Subcutaneous adipose tissue (tissue), 4 donors: ENCODE measurements around the gene SSTR5. TPM values are rescaled to one million over a fixed set of nuclear protein-coding genes. Genes with fewer than 3 reads are reported as not detected.

Source experiments
- total RNA-seq, 4 donors: library from RNA; depleted of rRNA; stranded (reverse); fragments of >200 nt; gene quantifications; one replicate each; pipeline ENCODE4 v1.1.0, GENCODE V29; 2016
- TF ChIP-seq, protein P1 (sequence below): fragments of 450-650 bp; IDR thresholded peaks from one replicate; pipeline ENCODE4 v1.5.1; 2016; ENCODE audit warnings: low read depth, mild to moderate bottlenecking, control low read depth, antibody characterized with exemption, moderate library complexity

The SSTR5 gene
- total RNA-seq, 4 donors from 2014 or later = not detected

DNA sequence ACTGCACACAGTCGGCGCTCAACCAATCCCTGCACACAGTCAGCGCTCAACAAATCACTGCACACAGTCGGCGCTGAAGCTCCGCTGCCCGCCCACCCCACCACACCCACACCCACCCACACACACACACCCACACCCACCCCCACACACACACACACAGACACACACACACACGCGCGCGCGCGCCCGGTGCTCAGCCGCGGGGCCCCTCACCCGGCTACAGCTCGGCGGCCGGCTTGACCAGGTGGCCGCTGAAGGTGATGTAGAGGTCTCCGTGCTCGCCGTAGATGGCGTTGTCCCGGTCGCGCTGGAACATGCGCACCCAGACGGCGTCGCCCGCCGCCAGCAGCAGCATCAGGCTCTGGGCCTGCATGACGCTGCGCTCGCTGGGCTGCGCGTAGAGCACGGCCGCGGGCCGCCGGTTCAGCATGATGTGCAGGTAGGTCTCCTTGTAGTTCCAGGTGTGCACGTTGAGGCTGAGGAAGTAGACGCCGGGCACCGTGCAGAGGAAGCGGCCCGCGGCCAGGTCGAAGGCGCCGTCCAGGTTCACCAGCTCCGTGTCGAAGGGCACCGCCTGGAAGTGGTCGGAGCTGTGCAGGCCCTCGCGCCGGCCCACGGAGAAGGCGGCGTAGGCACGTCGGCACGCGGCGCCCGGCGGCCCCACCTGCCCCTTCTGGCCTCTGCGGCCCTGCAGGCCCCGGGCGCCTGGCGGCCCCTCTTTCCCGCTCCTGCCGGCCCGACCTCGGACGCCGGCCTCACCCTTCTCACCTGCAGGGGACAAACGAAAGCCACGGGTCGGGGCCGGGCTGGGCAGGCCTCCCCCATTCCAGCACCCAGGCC lies 21.0 kb downstream of the SSTR5 start:
- TF ChIP-seq, protein P1, sequence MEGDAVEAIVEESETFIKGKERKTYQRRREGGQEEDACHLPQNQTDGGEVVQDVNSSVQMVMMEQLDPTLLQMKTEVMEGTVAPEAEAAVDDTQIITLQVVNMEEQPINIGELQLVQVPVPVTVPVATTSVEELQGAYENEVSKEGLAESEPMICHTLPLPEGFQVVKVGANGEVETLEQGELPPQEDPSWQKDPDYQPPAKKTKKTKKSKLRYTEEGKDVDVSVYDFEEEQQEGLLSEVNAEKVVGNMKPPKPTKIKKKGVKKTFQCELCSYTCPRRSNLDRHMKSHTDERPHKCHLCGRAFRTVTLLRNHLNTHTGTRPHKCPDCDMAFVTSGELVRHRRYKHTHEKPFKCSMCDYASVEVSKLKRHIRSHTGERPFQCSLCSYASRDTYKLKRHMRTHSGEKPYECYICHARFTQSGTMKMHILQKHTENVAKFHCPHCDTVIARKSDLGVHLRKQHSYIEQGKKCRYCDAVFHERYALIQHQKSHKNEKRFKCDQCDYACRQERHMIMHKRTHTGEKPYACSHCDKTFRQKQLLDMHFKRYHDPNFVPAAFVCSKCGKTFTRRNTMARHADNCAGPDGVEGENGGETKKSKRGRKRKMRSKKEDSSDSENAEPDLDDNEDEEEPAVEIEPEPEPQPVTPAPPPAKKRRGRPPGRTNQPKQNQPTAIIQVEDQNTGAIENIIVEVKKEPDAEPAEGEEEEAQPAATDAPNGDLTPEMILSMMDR = no peak

DNA sequence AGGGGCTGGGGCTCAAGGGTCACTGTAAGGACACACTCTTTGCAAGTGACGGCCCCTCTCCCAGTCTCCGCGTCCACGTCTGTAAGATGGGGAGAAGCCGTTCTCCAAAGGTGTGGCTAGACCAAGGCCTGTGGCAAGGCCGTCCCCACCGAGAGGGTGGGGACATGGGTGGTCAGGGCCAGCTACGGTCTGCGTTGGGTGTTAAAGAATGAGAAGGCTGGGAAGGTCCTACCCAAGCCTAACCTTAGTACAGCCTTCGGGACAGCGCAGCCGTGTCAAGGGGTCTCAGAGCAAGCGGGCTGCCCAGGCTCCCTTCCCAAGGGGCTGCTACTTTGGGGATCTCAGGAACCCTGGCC lies 21.6 kb downstream of the SSTR5 start:
- TF ChIP-seq, protein P1 = no peak

DNA sequence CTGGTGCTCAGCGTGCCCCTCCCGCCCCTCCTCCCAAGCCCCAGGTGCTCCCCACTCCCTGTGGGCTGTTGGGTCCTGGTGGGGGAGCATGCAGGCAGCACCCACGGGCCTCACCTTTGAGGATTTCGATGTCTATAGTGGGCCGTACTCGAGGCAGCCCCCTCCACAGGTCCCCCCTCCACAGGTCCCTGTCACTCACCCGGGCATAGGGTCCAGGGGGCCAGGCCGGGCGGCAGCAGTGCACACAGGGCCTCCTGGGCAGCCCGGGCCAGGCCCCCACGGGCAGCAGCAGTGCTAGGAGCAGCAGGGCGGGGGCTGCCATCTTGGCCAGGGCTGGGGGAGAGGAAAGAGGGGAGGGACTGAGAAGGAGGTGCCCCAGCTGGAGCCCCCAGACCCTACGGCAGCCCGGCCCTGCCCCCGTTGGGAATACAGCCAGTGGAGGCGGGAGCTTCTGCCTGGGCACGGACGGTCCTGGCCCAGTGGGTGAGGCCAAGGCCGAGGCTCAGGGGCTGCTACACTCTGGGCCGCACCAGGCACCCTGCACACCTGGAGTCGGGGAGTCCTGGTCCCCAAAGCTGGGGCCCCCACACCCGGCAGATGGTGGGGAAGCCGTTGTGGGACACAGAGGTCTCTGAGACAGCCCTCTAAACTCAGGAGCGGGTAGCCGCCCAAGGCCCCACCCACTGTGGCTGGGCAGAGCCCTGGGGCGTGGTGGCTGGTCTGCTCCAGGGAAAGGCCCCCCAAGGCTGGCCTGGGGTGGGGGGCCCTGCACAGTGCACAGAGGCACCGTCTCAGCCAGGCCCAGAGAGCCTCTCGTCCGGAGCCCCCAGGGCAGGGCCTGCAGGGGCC lies 22.3 kb downstream of the SSTR5 start:
- TF ChIP-seq, protein P1 = no peak

DNA sequence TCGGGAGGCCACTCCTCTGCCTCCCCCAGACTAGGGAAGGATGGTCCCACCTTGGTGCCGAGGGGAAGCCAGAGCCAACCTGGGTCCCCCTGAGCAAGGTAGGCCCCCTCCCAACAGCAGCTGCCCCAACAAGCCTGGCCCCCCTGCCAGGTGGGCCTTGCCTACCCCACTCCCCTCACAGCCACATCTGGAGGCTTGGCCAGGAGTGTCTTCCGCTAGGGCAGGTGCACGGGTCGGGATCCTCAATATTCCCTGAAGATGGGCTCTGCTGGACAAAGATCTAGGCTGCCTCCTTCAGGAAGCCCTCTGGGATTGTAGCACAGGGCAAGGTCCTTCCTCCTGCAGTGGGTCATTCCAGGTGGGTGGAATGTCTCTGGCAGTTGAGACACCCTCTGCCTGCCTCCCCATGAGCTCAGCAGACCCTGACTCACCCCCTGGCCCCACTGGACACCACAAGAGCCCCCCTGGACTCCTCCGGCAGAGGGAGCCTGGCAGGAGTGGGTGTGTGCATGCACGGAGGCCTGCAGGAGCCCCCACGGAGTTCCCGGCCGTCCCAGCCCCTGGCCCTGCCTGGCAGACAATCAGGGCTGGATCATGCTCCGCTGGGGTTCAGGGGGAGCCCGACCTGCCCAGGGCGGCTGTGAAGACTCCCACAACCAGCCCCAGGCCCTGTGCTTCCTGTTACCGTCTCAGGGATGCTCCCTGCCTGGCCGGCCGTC lies 23.1 kb downstream of the SSTR5 start:
- TF ChIP-seq, protein P1 = no peak

DNA sequence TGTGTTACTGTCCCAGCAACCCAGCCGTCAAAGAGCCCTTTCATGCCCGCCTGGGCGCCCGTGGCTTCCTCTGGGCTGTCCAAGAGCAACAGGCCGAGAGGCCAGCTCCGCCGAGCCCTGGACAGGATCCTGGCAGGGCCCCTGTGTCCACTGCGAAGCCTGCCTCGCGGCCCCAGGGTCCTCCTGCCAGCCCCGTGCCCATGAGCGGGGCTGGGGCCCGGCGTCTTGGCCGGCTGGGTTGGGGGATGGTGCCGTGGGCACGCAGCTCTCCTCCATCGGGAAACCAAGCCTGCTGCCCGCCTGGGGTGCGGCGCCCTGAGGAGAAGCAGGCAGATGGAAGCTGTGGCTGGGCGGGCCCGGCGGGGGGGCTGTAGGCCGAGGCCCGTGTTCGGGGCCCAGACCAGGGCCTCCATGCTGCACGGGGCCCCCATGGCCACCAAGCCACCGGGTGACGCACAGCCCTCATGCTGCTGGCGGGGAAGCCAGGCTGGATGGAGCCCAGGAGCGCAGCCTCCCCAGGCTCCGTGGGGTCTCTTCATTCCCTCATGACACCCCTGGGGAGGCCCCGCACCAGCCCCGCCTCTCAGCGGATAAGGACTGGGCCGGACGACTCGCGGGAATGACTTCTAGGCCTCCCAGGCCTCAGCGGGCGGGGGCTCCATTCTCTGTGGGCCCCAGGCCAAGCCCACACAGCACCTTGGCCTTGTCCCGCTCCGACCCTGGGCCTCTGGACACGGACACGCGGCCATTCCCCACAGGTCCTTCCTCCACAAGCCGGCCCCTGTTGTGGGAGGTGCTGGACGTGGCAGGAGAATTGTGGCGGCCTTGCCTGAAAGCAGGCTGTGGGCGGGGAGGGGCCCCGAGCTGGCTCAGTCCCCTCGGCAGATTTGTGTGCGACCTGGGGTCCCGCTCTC lies 23.9 kb downstream of the SSTR5 start, which contains the start of gene C1QTNF8:
C1QTNF8 (minus strand) TSS at position 76 of the 914 bp plus-strand sequence. CDS start 1,322 bp downstream, outside the sequence.
- TF ChIP-seq, protein P1 = no peak

DNA sequence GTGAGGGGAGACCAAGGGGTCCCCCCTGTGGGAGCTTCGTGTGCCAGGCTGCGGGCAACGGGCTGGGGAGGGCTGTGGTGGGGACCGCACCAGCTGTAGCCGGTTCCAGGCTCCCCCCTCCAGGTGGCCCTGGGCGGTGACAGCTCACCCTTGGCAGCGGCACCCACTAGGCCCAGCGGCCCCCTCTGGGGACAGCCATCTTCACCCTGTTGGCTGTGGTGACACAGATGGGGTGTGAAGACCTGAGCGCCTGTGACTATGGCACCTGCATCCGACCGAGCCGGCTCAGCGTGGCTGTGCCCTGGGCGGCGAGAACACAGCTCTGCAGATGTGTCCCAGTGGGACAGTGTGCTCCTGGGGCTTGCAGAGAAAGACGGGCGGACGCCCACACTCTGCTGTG lies 24.6 kb downstream of the SSTR5 start:
- TF ChIP-seq, protein P1 = no peak
